Activated CD8-positive, alpha-beta T cell treated with anti-CD3 and anti-CD28 coated beads for 36 hours (primary cell): ENCODE results near the gene MICB. TPM values are rescaled to one million over a fixed set of nuclear protein-coding genes. Genes with fewer than 3 reads are reported as not detected.

Experiments used
- ATAC-seq: fragments of 200-7000 bp; cut with Tn5 transposase; one replicate; pipeline ENCODE4 v1.10.0; 2021; ENCODE audit warnings: mild to moderate bottlenecking, moderate library complexity
- CTCF ChIA-PET: fragments of 350-600 bp; sonication (Branson Sonifier 250); formaldehyde crosslinking; loops from one replicate; lab custom pipeline; 2021; ENCODE audit warnings: antibody characterized with exemption; lab: Charles Lee
- POLR2A ChIA-PET: fragments of 350-600 bp; sonication (Branson Sonifier 250); formaldehyde crosslinking; loops from one replicate; lab custom pipeline; 2021; ENCODE audit warnings: antibody characterized with exemption; lab: Charles Lee
- DNase-seq: peaks from one replicate; pipeline ENCODE4 v3.0.0-alpha.2; 2020
- H3K27ac Mint-ChIP-seq: one replicate; pipeline ENCODE4 v1.8.0; 2021; ENCODE audit warnings: mild to moderate bottlenecking, mixed read lengths
- H3K27me3 Mint-ChIP-seq: one replicate; pipeline ENCODE4 v1.8.0; 2021; ENCODE audit warnings: mixed read lengths
- H3K36me3 Mint-ChIP-seq: one replicate; pipeline ENCODE4 v1.8.0; 2021; ENCODE audit warnings: low read depth, mixed read lengths
- H3K4me1 Mint-ChIP-seq: one replicate; pipeline ENCODE4 v1.8.0; 2021; ENCODE audit warnings: low read depth, mixed read lengths
- H3K4me3 Mint-ChIP-seq: one replicate; pipeline ENCODE4 v1.8.0; 2021; ENCODE audit warnings: mild to moderate bottlenecking, moderate library complexity, mixed read lengths
- H3K9me3 Mint-ChIP-seq: one replicate; pipeline ENCODE4 v1.8.0; 2021; ENCODE audit warnings: mixed read lengths
- CTCF ChIP-seq: fragments of 200-600 bp; IDR thresholded peaks from one replicate; pipeline ENCODE4 v1.8.0; 2022; ENCODE audit warnings: antibody characterized with exemption, mild to moderate bottlenecking
- intact Hi-C: fragments of 100-400 bp; cut with micrococcal nuclease; formaldehyde crosslinking; loops from one replicate; pipeline ENCODE4 v1.10.0; 2022
- total RNA-seq, 2 experiments: library from RNA; stranded (reverse); gene quantifications; one replicate each; pipeline ENCODE4 v1.2.3, GENCODE V29; 2021

The MICB gene
- total RNA-seq, 2 experiments from 2014 or later, result 17.0 to 17.7 TPM

GRCh38 chr6:31468311-31468710, 29.6 kb upstream of the MICB start:
- ATAC-seq (no peak), DNase-seq (no peak)
- Mint-ChIP-seq H3K4me3 (no peak overlapping the region), H3K27ac (no peak overlapping the region), H3K27me3 (no peaks in the 10 kb centered on the region), H3K4me1 (peaks cover 92% of the 10 kb centered on the region), H3K36me3 (peaks cover 52% of the 10 kb centered on the region), H3K9me3 (no peaks in the 10 kb centered on the region)
- POLR2A ChIA-PET, result interaction anchor here (1.5 kb wide), 1 partner anchor 11 kb away, joined by 3 read pairs; no protein-coding TSS in a partner anchor
- CTCF ChIA-PET, result interaction anchor here (0.9 to 1.3 kb wide), 3 partner anchors 13 to 68 kb away, joined by 3 read pairs; no protein-coding TSS in a partner anchor
- intact Hi-C loops, result no loop called here
- no peak for TF ChIP-seq CTCF

GRCh38 chr6:31470801-31471200, 27.1 kb upstream of the MICB start:
- intact Hi-C loops, result no loop called here
- H3K27me3 Mint-ChIP-seq, result no peaks in the 10 kb centered on the region
- no peak for TF ChIP-seq CTCF
- ChIA-PET POLR2A (interaction anchor here (0.6 to 2.0 kb wide), 3 partner anchors 10 to 127 kb away, joined by 3 to 4 read pairs (median 4); no protein-coding TSS in a partner anchor), CTCF (interaction anchor here (2.8 kb wide), 1 partner anchor 29 kb away, joined by 10 read pairs; no protein-coding TSS in a partner anchor)
- H3K9me3 Mint-ChIP-seq, result no peaks in the 10 kb centered on the region
- no peak for ATAC-seq
- H3K4me1 Mint-ChIP-seq, result peaks cover 97% of the 10 kb centered on the region
- DNase-seq, result no peak
- no peak overlapping the region for H3K4me3 Mint-ChIP-seq
- peak overlapping the region; percentile 68 for H3K27ac Mint-ChIP-seq
- peaks cover 35% of the 10 kb centered on the region for H3K36me3 Mint-ChIP-seq

GRCh38 chr6:31471711-31472110, 26.2 kb upstream of the MICB start:
- ChIA-PET POLR2A (interaction anchor here (1.0 to 2.0 kb wide), 3 partner anchors 9 to 267 kb away, joined by 3 to 4 read pairs (median 4); no protein-coding TSS in a partner anchor), CTCF (interaction anchor here (0.8 to 2.8 kb wide), 4 partner anchors 9 to 29 kb away, joined by 3 to 10 read pairs (median 4); no protein-coding TSS in a partner anchor)
- Mint-ChIP-seq H3K36me3 (peaks cover 27% of the 10 kb centered on the region), H3K4me1 (peaks cover 91% of the 10 kb centered on the region), H3K27me3 (no peaks in the 10 kb centered on the region), H3K9me3 (no peaks in the 10 kb centered on the region), H3K27ac (peak overlapping the region; percentile 40), H3K4me3 (no peak overlapping the region)
- intact Hi-C loops, result no loop called here
- no peak for ATAC-seq
- no peak for DNase-seq
- TF ChIP-seq CTCF, result no peak

GRCh38 chr6:31472259-31472658, 25.7 kb upstream of the MICB start:
- H3K9me3 Mint-ChIP-seq, result no peaks in the 10 kb centered on the region
- CTCF ChIA-PET, result interaction anchor here (0.8 to 1.3 kb wide), 3 partner anchors 10 to 28 kb away, joined by 3 to 4 read pairs (median 4); no protein-coding TSS in a partner anchor
- H3K27ac Mint-ChIP-seq, result peak overlapping the region; percentile 40
- DNase-seq, result no peak
- H3K4me1 Mint-ChIP-seq, result peaks cover 85% of the 10 kb centered on the region
- intact Hi-C loops, result no loop called here
- peaks cover 22% of the 10 kb centered on the region for H3K36me3 Mint-ChIP-seq
- H3K27me3 Mint-ChIP-seq, result no peaks in the 10 kb centered on the region
- POLR2A ChIA-PET, result interaction anchor here (1.0 to 2.0 kb wide), 2 partner anchors 69 to 268 kb away, joined by 3 to 4 read pairs; no protein-coding TSS in a partner anchor
- ATAC-seq, result peak; percentile 43
- no peak overlapping the region for H3K4me3 Mint-ChIP-seq
- no peak for TF ChIP-seq CTCF

- no peaks in the 10 kb centered on the region for H3K27me3 Mint-ChIP-seq
- no peaks in the 10 kb centered on the region for H3K9me3 Mint-ChIP-seq
- DNase-seq (no peak), ATAC-seq (no peak)
- no peak overlapping the region for H3K27ac Mint-ChIP-seq
- POLR2A ChIA-PET, result no interaction called here
- H3K4me1 Mint-ChIP-seq, result peaks cover 75% of the 10 kb centered on the region
- H3K36me3 Mint-ChIP-seq, result peaks cover 18% of the 10 kb centered on the region
- no peak for TF ChIP-seq CTCF
- CTCF ChIA-PET, result interaction anchor here (1.5 kb wide), 1 partner anchor 21 kb away, joined by 3 read pairs; no protein-coding TSS in a partner anchor
- intact Hi-C loops, result no loop called here
- H3K4me3 Mint-ChIP-seq, result no peak overlapping the region
These were observed 24.7 kb upstream of the MICB start for GRCh38 chr6:31473244-31473643.
